CD4-positive, alpha-beta T cell treated with Interferon alpha-2 for 1 hour (primary cell): ENCODE measurements around the gene TSPAN6.
A peak's percentile ranks its signal among the peaks of the same experiment; 100 is the strongest.

Experiments used
- DNase-seq, 2 donors: peaks; one replicate each; pipeline ENCODE4 v3.0.0-alpha.2; 2020 to 2022

TSPAN6 gene

DNA sequence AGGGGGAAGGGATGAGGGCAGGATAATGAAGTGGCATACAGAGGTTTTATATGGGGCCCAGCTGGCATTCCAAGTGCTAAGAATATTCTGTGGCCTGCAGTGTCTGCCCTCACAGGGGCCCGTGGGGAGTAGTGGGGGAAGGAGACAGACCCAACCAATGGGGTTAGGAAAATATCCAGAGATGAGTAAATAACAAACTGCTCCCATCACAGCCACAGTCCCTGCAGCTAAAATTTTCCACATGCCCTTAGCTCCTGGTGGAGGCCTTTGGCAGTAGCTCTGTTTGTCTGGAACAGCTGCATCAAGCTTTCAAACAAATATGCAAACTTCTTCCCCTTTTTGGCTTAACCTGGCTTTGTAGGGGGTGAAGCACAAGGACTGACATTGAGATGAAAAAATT lies 10.5 kb upstream of the TSPAN6 start:
- DNase-seq = no peak

GRCh38 chrX:100645106-100645505 lies 8.5 kb upstream of the TSPAN6 start:
- no peak for DNase-seq

- no peak for DNase-seq
Observed at GRCh38 chrX:100643956-100644860, 7.6 kb upstream of the TSPAN6 start, which contains the start of gene SRPX2. SRPX2 (plus strand) TSS chrX:100644199; CDS start chrX:100646323, 2,124 bp downstream.

GRCh38 chrX:100643212-100643611 lies 6.6 kb upstream of the TSPAN6 start:
- DNase-seq = no peak

- DNase-seq = no peak
Observed at GRCh38 chrX:100642290-100642689, 5.7 kb upstream of the TSPAN6 start.

- DNase-seq = no peak
Observed at GRCh38 chrX:100635989-100636320, 651 bp downstream of the TSPAN6 start.

DNA sequence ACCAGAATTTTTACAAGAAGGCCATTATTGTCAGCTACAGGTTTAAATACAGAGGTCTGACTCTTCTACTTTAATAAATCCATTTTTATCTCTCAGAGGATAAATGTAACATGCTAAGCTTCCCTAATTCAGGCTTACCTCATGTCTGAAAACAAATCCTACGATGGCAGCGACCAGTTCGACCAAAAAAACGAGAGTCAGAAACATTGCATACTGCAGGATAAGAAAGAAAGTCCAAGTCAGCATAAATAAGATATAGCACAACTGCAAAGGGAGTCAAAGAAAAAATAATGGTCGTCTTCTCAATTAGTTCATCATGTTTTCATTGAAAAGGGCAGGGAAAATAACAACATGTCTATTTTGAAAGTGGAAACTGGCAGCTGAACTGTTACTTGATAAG lies 1.6 kb downstream of the TSPAN6 start:
- no peak for DNase-seq

DNA sequence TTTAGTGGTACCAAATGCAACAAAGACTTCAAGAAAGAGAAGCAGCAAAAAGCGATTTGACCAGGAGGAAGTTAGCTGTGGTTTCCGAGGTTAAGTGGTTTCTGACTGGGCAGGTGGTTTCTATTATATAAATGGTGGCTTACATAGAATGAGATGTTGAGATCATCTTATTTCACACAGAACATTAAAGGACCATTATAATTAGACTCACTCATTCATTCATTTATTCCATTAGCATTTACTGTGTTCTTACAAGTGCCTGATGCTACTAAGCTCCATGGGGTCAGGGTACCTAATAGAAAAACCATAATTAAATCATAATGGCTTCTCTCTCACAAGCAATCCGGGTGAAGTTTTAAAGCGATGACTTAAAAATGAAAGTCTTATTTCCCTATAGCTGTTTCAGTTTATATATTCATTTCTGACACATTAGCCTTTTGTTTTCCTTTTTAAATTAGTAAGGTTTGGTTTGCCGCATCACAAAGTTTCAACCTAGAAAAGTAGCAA lies 10.6 kb downstream of the TSPAN6 start:
- DNase-seq = no peak

GRCh38 chrX:100623001-100623400 lies 13.6 kb downstream of the TSPAN6 start:
- no peak for DNase-seq

DNA sequence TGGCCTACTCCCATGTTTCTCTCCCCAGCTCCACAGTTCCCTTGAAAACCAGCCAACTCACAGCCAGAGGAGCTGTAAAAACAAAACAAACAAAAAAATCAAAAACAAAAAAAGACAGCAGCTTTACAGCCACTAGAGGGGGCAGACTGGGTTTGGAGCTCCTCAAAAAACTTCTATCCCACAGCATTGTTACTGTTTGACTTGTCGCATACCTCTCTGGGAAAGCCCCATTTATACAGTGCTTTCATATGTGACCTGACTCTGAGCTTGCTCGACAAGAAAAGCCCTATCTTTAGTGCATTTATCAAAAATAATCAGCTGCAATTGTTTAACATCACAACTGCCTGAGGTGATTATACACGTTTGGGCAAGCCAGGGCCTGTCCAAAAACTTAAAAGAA lies 21.6 kb downstream of the TSPAN6 start:
- DNase-seq = peak in 1 of 2 donors; percentile 16

DNA sequence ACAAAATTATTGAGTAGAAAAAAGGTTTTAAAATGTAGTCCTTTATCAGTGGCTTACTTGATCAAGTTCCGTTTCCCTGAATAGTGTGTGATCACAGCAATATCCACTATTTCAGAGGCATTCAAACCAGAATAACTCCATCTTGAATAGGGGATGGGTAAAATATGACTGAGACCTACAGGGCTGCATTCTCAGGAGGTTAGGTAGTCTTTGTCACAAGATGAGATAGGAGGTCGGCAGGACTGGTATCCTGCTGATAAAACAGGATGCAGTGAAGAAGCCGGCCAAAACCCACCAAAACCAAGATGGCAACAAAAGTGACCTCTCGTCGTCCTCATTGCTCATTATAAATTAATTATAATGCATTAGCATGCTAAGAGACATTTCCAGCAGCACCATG lies 24.7 kb downstream of the TSPAN6 start:
- no peak for DNase-seq

DNA sequence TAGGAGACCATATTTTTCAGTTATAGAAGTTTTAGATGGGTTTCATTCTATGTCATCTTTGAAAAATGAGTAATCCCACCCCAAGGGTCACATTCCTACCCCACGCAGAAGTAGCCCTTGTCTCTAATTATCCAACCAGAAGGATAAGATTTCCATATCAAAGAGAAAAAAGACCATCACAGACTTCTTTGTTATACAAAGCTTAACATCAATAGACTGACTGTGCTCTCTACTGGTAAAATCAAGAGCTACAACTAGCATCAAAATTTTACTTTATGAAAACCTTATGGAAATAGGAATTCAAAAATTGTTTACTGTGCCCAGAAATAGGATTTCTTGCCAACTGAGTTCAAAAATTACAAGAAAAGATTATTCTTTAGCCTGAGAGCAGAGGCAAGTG lies 27.0 kb downstream of the TSPAN6 start:
- DNase-seq = no peak

DNA sequence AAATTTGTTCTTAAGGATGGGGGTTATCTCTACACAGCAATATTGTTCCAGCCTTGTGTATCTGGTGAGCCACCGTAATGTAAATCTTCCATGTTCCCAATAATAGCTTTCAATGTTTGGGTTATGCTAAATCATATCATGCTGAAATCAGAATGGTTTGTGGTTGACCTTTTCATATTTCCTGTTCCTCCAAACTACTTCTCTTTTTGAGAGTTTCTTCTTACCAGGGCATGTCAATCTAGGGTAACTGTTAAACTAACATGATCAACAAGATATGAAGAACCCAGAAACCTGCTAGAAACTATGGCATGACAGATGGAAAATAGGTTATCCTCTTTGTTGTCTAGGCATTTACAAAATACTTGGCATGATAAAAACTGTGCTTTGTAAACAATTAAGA lies 29.9 kb downstream of the TSPAN6 start:
- DNase-seq = no peak

GRCh38 chrX:100600758-100601157 lies 35.8 kb downstream of the TSPAN6 start:
- DNase-seq = no peak

DNA sequence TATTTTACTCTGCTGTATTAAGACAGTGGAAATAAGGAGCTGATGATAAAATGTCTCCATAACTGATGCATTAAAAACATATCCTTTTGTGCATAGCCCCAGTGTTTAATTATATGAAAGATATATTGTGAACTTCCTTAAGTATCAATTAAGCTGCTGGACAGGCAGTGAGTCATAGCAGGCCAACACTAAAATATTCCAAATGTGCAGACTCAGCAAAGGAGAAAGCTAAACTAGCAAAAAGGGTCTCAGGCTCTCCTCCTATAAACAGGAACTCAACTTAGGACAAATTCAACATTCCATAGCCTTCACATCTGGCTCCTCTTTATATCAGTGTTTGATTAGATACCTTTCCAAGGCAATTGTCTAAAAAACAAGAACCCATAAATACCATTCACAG lies 36.3 kb downstream of the TSPAN6 start:
- no peak for DNase-seq

DNA sequence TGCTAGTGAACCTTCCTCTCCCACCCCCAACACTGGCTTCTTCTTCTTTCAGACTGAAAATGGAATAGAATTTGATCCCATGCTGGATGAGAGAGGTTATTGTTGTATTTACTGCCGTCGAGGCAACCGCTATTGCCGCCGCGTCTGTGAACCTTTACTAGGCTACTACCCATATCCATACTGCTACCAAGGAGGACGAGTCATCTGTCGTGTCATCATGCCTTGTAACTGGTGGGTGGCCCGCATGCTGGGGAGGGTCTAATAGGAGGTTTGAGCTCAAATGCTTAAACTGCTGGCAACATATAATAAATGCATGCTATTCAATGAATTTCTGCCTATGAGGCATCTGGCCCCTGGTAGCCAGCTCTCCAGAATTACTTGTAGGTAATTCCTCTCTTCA lies 37.1 kb downstream of the TSPAN6 start:
- DNase-seq = no peak

DNA sequence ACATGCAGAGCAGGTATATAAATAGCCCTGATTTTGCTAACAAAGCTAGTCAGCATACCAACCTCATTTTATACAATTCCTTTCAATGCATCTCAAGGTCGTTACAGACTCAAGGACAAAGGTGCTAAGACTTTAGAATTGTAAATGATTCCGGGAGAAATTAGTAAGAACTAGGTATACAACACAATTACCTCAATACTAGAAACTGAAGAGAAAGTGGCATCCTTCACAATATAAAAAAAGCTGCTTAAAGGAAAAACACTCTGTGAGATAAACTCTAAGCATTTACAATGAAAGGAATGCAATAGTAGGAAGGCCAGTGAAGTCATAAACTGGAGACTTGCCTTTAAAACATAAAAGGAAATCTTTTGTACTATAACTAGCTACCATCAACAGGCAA lies 40.0 kb downstream of the TSPAN6 start:
- no peak for DNase-seq

DNA sequence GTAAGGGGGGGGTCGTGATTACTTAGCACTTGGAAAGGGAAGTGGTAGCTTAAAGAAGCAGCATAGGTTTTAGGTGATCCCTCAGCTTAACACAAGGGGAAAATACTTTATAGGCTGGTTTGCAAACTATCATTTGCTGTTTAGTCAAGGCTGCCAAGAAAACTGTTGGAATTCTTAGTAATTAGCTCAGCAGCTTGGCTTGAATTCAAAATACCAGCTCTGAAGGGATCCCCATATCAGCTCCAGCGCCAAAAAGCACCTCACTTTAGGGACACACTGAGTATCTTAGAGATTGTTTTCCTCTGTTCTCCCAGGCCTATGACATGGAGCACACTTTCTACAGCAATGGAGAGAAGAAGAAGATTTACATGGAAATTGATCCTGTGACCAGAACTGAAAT lies 43.0 kb downstream of the TSPAN6 start:
- no peak for DNase-seq

DNA sequence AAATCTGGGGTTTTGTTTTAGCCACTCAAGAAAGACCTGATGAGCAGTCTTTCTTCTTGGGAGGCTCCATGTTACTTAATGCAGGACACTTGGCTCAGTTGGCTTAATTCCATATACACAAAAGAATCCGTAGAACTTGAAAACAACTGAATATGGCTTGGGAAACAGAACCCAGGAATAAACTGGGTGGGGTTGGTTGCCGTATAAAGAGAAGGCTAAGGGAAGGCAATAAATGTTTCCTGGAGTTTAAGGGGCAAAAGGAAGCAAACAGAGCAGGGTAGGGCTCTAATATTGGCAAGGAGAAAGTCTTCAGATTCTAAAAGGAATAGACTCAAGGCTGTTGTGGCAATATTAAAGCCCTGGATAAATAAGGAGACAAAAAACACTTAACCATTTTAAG lies 43.5 kb downstream of the TSPAN6 start:
- no peak for DNase-seq

- DNase-seq = no peak
Observed at GRCh38 chrX:100591256-100592051, 45.2 kb downstream of the TSPAN6 start.

DNA sequence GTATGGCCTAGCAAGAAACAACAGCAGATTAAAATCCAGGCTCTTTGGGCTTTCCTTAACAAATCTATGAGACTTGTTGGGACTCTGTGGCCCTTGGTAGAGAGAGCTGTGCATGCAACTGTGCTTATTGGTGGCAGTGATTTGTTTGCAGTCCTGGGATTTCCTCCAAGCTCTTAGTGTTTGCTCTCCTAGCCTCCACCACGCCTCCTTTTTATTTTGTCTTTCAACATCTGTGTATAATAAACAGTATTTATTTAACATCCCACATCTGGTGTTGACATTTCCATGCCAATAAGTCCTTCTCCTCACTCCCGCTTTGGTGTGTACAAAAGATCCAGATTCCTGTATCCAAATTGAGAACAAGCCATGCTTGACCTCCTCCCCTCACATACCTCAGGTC lies 48.7 kb downstream of the TSPAN6 start:
- DNase-seq = no peak

DNA sequence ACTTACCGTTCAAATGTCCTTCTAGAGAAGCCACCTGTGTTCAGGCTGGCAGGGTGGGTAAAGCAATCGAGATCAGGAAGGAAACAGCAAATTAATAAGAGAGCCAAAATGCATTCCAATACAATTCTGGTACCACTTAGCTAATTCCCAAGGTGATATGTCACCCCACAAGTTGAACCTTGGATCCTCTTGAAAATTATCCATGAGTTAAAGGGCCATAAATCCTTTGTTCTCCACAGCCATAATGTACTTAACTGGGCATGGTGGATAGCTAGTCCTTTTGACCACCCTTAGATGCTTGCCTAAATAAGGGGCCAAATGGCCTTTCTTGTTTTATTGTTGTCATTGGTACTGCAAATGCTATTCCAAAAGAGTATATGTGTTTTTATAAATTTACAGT lies 49.9 kb downstream of the TSPAN6 start:
- no peak for DNase-seq

DNA sequence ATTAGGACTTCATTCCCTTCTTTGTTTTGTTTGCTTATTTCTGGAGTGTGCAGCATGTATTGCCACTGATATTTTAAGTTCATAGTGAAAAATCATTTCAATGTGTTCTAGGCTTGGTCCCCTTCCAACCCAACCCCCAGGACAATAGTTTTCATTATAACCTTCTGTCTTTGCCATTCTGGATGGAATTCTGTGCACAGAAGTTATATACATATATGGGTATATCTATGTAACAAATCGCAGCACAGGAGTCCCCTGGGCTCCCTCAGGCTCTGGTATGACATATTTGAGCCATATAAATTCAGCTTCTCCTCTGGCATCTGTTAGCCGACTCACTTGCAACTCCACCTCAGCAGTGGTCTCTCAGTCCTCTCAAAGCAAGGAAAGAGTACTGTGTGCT lies 52.0 kb downstream of the TSPAN6 start, which contains the start of gene TNMD:
Gene TNMD, plus strand, starts transcription at position 326 of the 400 bp plus-strand sequence. CDS start 83 bp downstream, outside the sequence.
- DNase-seq = no peak
